Measurements from ENCODE around the gene BCOR.

The BCOR gene

DNA sequence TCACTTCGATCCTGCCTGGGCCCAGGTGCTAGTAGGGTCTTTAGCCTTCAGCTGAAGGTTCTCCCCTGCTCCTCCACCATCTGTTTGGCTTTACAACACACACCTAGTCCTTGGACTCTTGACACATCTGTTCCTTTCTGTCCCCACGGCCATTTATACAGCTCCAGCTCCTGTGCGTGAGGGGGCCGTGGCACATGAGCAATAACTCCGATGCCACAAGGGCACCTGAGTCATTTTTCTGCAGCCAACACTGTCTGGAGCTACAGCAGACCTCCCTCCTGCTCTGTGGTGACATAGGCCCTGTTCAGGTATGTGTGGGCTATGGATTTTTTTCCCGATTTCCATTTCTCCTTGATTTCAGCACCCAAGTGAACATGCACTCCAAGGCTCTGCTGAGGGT lies 44.7 kb upstream of the BCOR start:
- no peaks in the 10 kb centered on the region for H3K27me3 ChIP-seq
- H3K4me1 ChIP-seq = peaks cover 66% of the 10 kb centered on the region
- peaks cover 26% of the 10 kb centered on the region for H3K9me3 ChIP-seq
- H3K36me3 ChIP-seq = 0 out of 2 replicates have a peak, but pooled peaks cover 4% of the 10 kb centered on the region
- H3K4me3 ChIP-seq = no peak overlapping the region
- peak overlapping the region; percentile 85 for H3K4me2 ChIP-seq
- no peak for TF ChIP-seq Cebpa-rat (IDR thresholded peaks at IDR 0.05)
- H3K9ac ChIP-seq = peak overlapping the region; percentile 50
- H3K27ac ChIP-seq = peak overlapping the region; percentile 57
- H4K20me1 ChIP-seq = peaks cover 53% of the 10 kb centered on the region

DNA sequence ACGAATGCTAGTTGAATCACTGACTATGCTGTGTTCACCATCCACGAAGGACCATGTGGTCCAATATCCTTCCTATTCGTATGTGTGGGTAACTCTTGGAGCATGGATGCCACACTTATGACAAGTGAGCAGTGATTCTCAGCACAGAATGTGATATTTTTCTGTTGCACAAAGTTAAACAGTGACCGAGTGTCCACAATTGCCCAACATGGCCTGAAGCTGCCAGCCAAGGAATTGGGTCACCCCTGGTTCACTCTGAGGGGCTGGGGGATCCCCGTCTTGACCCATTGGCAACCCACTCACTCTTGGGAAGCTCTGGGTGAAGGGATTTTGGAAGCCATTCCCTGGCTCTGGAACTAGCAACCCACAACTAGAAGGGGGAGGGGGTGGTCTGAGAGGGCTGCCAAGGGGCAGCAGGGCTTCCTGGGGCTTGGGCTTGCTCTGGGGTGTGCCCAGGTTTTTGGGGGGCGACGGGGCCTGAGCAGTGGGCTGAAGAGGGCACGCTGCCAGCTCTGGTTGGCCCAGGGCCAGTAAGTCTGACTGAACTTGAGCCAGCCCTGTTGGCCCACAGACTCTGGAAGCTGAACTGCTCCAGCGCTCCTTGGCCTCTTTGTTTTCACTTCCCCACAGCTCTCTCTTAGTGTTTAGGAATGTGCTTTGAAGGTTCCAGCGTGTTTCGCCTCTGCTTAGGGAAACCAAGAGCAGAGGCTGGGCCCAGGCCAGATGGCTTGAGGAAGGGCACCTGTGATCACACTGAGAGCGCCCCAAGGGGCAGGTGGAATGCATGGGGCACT lies 43.1 kb upstream of the BCOR start:
- peak overlapping the region; percentile 50 for H3K9ac ChIP-seq
- peaks cover 68% of the 10 kb centered on the region for H4K20me1 ChIP-seq
- H3K27me3 ChIP-seq = no peaks in the 10 kb centered on the region

DNA sequence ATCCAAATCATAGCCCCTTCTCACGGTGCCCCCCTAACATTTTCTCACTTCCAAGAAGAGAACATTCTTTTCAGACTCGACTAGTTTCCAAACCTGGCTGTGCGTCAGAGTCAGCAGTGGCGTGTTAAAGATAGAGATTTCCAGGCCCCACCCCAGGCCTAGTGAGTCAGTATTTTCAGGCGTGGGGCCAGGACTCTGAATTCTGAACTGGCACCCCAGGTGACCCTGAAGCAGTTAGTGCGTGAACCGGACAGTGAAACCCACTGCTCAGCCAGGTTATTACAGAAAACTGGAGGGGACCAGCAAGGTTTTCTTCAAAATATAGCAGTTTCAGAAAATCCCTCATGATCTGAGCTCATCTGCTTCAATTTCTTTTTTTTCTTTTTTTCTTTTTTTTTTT lies 35.0 kb upstream of the BCOR start:
- peaks cover 22% of the 10 kb centered on the region for H3K36me3 ChIP-seq
- H3K9me3 ChIP-seq = peaks cover 12% of the 10 kb centered on the region; the same call in 1 of the 2 replicates
- peaks cover 78% of the 10 kb centered on the region for H3K4me1 ChIP-seq
- peaks cover 75% of the 10 kb centered on the region for H4K20me1 ChIP-seq
- H3K27me3 ChIP-seq = no peaks in the 10 kb centered on the region
- H3K4me3 ChIP-seq = no peak overlapping the region
- H3K9ac ChIP-seq = peak overlapping the region; percentile 63
- peak overlapping the region; percentile 73 for H3K27ac ChIP-seq
- H3K4me2 ChIP-seq = peak overlapping the region; percentile 72
- no peak for TF ChIP-seq Cebpa-rat (IDR thresholded peaks at IDR 0.05)

More for the DNA sequence above, 43.1 kb upstream of the BCOR start:
- Histone ChIP-seq H3K36me3 (peaks cover 12% of the 10 kb centered on the region), H3K27ac (peak overlapping the region; percentile 57), H3K9me3 (peaks cover 11% of the 10 kb centered on the region), H3K4me1 (peaks cover 61% of the 10 kb centered on the region), H3K4me2 (peak overlapping the region; percentile 85), H3K4me3 (no peak overlapping the region)
- no peak for TF ChIP-seq Cebpa-rat (IDR thresholded peaks at IDR 0.05)

DNA sequence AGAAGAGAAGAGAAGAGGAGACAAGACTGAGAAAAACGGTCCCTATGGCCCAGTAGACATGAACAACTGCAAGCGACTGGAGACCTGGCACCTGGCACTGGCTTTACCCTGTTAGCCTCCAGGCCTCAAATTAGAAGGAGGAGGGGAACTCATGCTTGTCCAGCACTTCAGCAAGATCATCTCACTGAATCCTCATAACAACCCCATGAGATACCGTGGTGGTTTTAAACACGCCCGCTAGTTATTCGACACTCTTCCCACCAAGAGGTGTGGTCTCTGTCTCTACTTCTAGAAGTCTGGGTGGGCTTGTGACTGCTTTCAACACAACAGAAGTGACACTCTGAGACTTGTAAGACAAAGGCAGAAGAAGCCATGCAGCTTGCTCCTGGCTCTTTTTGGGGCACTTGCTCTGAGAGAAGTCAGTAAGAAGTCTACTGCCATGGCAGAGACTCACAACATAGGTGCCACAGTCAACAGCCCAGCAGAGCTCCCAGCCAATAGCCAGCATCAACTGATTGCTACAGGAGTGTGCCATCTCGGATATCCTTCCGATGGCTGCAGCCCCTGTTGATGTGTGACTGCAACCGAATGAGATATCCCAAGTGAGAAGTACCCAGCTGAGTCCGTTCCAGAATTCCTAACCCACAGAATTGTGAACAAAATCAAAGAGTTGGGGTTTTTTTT lies 34.0 kb upstream of the BCOR start:
- H3K4me1 ChIP-seq = peaks cover 87% of the 10 kb centered on the region
- H3K36me3 ChIP-seq = peaks cover 20% of the 10 kb centered on the region
- TF ChIP-seq Cebpa-rat (IDR thresholded peaks at IDR 0.05) = no peak
- H3K27me3 ChIP-seq = no peaks in the 10 kb centered on the region
- peaks cover 15% of the 10 kb centered on the region; the same call in 1 of the 2 replicates for H3K9me3 ChIP-seq
- H4K20me1 ChIP-seq = peaks cover 65% of the 10 kb centered on the region
- peak overlapping the region; percentile 73 for H3K27ac ChIP-seq
- H3K9ac ChIP-seq = peak overlapping the region; percentile 63
- no peak overlapping the region for H3K4me3 ChIP-seq
- peak overlapping the region; percentile 72 for H3K4me2 ChIP-seq

DNA sequence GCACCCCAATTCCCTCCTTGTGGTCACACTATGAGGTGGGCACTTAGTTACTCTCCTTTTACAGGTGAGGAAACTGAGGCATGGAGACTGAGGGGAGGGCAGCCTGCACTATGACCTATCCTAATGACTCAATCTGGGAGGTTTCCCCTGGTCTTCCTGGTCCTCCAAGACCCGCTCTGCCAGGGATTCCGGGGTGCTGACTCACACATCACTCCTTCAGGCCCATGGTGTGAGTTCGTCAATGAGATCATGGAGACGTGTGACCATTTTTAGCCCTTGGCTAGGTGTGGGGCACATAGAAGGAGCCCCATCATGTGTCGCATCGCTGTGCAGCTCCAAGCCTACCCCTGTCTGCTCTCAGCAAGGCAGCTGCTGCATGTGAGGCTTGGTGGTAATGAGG lies 32.4 kb upstream of the BCOR start:
- H3K36me3 ChIP-seq = peaks cover 11% of the 10 kb centered on the region; the same call in 1 of the 2 replicates
- peak overlapping the region; percentile 73 for H3K27ac ChIP-seq
- TF ChIP-seq Cebpa-rat (IDR thresholded peaks at IDR 0.05) = no peak
- H3K4me1 ChIP-seq = peaks cover 99% of the 10 kb centered on the region
- H3K4me2 ChIP-seq = peak overlapping the region; percentile 72
- no peak overlapping the region for H3K4me3 ChIP-seq
- H4K20me1 ChIP-seq = peaks cover 49% of the 10 kb centered on the region
- no peak overlapping the region for H3K9ac ChIP-seq
- H3K9me3 ChIP-seq = peaks cover 19% of the 10 kb centered on the region; the same call in 1 of the 2 replicates
- no peaks in the 10 kb centered on the region for H3K27me3 ChIP-seq

DNA sequence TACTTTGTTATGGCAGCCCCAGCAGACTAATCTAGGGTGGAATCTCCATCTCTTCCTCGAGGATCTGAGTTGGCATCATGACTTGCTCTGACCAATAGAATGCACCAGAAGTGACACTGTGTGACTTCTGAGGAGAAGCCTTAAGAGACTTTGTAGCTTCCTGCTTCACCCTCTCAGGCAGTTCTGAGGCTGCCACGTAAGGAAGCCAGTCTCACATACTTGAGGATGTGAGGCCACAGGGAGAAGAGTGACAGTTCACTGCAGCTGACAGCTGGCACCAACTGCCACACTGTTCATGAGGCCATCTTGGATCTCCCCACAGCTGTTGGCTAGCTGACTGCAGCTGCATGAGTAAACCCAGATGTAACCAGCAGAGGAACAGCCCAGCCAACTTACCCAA lies 29.3 kb upstream of the BCOR start:
- Histone ChIP-seq H4K20me1 (peaks cover 40% of the 10 kb centered on the region), H3K4me3 (no peak overlapping the region), H3K36me3 (peaks cover 29% of the 10 kb centered on the region), H3K27me3 (no peaks in the 10 kb centered on the region), H3K9me3 (peaks cover 19% of the 10 kb centered on the region; the same call in 1 of the 2 replicates), H3K27ac (peak overlapping the region; percentile 89), H3K4me2 (peak overlapping the region; percentile 68), H3K9ac (peak overlapping the region; percentile 30; the same call in 1 of the 2 replicates), H3K4me1 (peaks cover 99% of the 10 kb centered on the region)
- no peak for TF ChIP-seq Cebpa-rat (IDR thresholded peaks at IDR 0.05)

DNA sequence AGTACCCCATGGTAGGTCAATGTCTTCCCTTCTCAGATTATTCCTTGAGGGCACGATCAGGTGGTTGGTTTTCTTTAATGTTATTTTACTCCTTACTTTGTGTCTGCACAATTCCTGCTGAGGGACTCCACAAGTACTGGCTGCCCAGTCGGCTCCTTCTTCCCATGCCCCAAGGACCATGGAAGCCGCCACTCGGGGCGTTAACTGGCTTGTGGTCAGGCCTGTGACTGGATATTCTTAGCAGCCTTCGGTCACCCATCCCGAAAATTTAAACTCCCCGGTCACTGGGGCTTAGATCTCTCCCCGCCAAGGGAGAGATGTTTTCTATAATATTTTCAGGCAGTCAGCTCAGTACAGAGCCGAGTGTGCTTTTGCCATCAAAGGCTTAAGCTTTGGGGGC lies 24.7 kb upstream of the BCOR start:
- peaks cover 24% of the 10 kb centered on the region for H3K36me3 ChIP-seq
- H3K4me1 ChIP-seq = peaks cover 97% of the 10 kb centered on the region
- H4K20me1 ChIP-seq = peaks cover 63% of the 10 kb centered on the region
- TF ChIP-seq Cebpa-rat (IDR thresholded peaks at IDR 0.05) = no peak
- H3K9ac ChIP-seq = peak overlapping the region; percentile 19; the same call in 1 of the 2 replicates
- peak overlapping the region; percentile 66 for H3K4me2 ChIP-seq
- peaks cover 8% of the 10 kb centered on the region; the same call in 1 of the 2 replicates for H3K9me3 ChIP-seq
- H3K27ac ChIP-seq = peak overlapping the region; percentile 37
- H3K27me3 ChIP-seq = no peaks in the 10 kb centered on the region
- no peak overlapping the region for H3K4me3 ChIP-seq

DNA sequence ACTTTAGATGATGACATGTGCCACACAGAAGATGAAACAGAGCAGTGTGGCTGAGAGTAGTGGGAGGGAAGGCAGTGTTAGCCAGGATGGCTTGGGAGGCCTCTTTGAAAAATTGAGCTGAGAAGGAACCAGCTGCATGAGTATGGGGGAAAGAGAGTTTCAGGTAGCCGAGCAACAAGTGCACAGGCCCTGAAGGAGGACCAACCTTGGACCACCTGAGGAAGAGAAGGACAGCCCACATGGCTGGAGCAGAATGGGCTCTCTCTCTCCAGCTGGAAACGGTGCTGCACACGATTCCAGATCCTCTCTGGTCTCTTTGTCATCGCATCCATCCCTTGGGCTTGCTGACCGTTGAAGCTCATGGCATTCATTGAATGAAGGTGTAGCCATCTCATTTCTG lies 23.9 kb upstream of the BCOR start:
- H3K4me1 ChIP-seq = peaks cover 97% of the 10 kb centered on the region
- H3K4me2 ChIP-seq = peak overlapping the region; percentile 66
- 0 out of 2 replicates have a peak overlapping the region, but pooled peaks have one; percentile 19 for H3K9ac ChIP-seq
- peaks cover 32% of the 10 kb centered on the region for H3K36me3 ChIP-seq
- TF ChIP-seq Cebpa-rat (IDR thresholded peaks at IDR 0.05) = no peak
- H3K4me3 ChIP-seq = no peak overlapping the region
- H3K27ac ChIP-seq = peak overlapping the region; percentile 37
- peaks cover 7% of the 10 kb centered on the region; the same call in 1 of the 2 replicates for H3K9me3 ChIP-seq
- no peaks in the 10 kb centered on the region for H3K27me3 ChIP-seq
- H4K20me1 ChIP-seq = peaks cover 72% of the 10 kb centered on the region

DNA sequence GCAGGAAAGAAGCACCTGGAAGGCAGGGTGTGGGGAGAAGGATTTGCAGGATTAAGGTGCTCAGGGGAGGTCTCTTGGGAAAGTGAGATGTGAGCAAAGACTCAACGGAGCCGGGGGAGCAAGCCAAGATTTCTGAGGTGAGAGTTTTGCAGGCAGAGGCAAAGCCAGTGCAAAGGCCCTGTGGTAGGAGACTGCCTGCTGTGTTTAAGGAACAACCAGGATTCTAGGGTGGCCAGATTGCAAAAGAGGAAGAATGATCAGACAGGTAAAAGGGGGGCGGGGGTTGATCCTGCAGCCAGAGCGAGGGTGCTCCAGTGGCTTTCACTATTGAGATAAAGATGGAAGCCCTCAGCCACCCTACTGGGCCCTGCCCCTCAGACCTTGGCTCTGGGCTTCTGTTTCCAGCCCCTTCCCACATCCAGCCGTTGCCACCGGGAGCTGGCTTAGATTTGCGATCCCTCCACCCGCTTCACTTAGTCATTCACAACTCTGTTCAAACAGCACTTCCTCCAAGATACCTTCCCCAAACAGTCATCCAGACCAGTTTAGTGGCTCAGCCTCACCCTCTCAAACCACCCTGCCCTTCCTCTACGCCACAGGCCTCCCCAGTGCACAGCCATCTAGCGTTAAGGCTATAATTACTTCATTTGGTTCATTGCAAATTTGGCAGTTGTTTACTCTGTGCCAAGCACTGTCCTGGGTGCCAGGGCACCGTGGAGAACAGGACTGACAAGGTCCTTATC lies 23.3 kb upstream of the BCOR start:
- Histone ChIP-seq H3K27me3 (no peaks in the 10 kb centered on the region), H3K27ac (peak overlapping the region; percentile 37), H3K4me1 (peaks cover 95% of the 10 kb centered on the region), H3K9me3 (peaks cover 4% of the 10 kb centered on the region; the same call in 1 of the 2 replicates), H3K4me3 (no peak overlapping the region), H3K36me3 (peaks cover 37% of the 10 kb centered on the region), H3K9ac (0 out of 2 replicates have a peak overlapping the region, but pooled peaks have one; percentile 5), H4K20me1 (peaks cover 77% of the 10 kb centered on the region), H3K4me2 (peak overlapping the region; percentile 66)
- TF ChIP-seq Cebpa-rat (IDR thresholded peaks at IDR 0.05) = no peak
